Loucy (cell line): ENCODE results near the gene FGGY.

ENCODE experiments used
- CTCF ChIP-seq: fragments of 200-600 bp; sonication (generic); conservative IDR thresholded peaks from 2 replicates; pipeline ENCODE4 v1.5.1; 2014; ENCODE audit warnings: mild to moderate bottlenecking, antibody characterized with exemption, low read length
- EZH2phosphoT487 ChIP-seq: fragments of 200-600 bp; IDR thresholded peaks from 2 replicates; pipeline ENCODE4 v1.6.1; 2018; ENCODE audit warnings: antibody characterized with exemption, mild to moderate bottlenecking, moderate library complexity, borderline replicate concordance

GRCh38 chr1:59262631-59263030, 34.3 kb upstream of the FGGY start:
- no peak for TF ChIP-seq CTCF
- TF ChIP-seq EZH2phosphoT487 = no peak
